ENCODE results near the gene SDK1. TPM values are rescaled to one million over a fixed set of nuclear protein-coding genes. Genes with fewer than 3 reads are reported as not detected.

SDK1 gene
- total and polyA plus RNA-seq, 2 of the 8 experiments (the other 6 are each of a cell fraction or from before 2014, with no cell fraction given) = 3.3 to 7.2 TPM

DNA sequence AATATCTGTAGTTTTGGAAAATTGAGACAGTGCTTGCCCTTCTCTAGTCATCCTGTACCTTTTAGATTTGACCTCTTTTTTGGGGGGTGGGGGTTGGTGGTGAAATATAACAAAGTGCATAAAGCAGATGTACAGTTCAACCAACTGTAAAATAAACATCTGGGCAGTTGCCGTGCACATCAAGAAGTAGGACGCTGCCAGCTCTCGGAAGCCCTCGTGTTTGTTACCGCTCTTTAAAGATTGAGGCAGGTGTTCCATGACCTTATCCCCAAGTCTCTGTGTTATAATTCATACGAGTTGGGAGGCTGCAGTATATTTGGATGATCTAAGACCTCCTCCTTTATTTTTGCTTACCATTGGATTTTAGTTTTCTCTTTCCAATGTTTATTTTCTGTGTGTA is 55.1 kb downstream of the SDK1 start (continued):
- TF ChIP-seq, protein P1, sequence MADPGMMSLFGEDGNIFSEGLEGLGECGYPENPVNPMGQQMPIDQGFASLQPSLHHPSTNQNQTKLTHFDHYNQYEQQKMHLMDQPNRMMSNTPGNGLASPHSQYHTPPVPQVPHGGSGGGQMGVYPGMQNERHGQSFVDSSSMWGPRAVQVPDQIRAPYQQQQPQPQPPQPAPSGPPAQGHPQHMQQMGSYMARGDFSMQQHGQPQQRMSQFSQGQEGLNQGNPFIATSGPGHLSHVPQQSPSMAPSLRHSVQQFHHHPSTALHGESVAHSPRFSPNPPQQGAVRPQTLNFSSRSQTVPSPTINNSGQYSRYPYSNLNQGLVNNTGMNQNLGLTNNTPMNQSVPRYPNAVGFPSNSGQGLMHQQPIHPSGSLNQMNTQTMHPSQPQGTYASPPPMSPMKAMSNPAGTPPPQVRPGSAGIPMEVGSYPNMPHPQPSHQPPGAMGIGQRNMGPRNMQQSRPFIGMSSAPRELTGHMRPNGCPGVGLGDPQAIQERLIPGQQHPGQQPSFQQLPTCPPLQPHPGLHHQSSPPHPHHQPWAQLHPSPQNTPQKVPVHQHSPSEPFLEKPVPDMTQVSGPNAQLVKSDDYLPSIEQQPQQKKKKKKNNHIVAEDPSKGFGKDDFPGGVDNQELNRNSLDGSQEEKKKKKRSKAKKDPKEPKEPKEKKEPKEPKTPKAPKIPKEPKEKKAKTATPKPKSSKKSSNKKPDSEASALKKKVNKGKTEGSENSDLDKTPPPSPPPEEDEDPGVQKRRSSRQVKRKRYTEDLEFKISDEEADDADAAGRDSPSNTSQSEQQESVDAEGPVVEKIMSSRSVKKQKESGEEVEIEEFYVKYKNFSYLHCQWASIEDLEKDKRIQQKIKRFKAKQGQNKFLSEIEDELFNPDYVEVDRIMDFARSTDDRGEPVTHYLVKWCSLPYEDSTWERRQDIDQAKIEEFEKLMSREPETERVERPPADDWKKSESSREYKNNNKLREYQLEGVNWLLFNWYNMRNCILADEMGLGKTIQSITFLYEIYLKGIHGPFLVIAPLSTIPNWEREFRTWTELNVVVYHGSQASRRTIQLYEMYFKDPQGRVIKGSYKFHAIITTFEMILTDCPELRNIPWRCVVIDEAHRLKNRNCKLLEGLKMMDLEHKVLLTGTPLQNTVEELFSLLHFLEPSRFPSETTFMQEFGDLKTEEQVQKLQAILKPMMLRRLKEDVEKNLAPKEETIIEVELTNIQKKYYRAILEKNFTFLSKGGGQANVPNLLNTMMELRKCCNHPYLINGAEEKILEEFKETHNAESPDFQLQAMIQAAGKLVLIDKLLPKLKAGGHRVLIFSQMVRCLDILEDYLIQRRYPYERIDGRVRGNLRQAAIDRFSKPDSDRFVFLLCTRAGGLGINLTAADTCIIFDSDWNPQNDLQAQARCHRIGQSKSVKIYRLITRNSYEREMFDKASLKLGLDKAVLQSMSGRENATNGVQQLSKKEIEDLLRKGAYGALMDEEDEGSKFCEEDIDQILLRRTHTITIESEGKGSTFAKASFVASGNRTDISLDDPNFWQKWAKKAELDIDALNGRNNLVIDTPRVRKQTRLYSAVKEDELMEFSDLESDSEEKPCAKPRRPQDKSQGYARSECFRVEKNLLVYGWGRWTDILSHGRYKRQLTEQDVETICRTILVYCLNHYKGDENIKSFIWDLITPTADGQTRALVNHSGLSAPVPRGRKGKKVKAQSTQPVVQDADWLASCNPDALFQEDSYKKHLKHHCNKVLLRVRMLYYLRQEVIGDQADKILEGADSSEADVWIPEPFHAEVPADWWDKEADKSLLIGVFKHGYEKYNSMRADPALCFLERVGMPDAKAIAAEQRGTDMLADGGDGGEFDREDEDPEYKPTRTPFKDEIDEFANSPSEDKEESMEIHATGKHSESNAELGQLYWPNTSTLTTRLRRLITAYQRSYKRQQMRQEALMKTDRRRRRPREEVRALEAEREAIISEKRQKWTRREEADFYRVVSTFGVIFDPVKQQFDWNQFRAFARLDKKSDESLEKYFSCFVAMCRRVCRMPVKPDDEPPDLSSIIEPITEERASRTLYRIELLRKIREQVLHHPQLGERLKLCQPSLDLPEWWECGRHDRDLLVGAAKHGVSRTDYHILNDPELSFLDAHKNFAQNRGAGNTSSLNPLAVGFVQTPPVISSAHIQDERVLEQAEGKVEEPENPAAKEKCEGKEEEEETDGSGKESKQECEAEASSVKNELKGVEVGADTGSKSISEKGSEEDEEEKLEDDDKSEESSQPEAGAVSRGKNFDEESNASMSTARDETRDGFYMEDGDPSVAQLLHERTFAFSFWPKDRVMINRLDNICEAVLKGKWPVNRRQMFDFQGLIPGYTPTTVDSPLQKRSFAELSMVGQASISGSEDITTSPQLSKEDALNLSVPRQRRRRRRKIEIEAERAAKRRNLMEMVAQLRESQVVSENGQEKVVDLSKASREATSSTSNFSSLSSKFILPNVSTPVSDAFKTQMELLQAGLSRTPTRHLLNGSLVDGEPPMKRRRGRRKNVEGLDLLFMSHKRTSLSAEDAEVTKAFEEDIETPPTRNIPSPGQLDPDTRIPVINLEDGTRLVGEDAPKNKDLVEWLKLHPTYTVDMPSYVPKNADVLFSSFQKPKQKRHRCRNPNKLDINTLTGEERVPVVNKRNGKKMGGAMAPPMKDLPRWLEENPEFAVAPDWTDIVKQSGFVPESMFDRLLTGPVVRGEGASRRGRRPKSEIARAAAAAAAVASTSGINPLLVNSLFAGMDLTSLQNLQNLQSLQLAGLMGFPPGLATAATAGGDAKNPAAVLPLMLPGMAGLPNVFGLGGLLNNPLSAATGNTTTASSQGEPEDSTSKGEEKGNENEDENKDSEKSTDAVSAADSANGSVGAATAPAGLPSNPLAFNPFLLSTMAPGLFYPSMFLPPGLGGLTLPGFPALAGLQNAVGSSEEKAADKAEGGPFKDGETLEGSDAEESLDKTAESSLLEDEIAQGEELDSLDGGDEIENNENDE (IDR thresholded peaks at IDR 0.05; ENCODE audit: insufficient replicate concordance, low read length) = no peak
- no peak for TF ChIP-seq TEAD4 (IDR thresholded peaks at IDR 0.05; ENCODE audit: low read depth, low read length)
- no peak for TF ChIP-seq SIX5 (IDR thresholded peaks at IDR 0.05; ENCODE audit: low read depth, low read length)
- no peak for TF ChIP-seq CHD2 (IDR thresholded peaks at IDR 0.05; ENCODE audit: low read length)
- TF ChIP-seq, protein P2, sequence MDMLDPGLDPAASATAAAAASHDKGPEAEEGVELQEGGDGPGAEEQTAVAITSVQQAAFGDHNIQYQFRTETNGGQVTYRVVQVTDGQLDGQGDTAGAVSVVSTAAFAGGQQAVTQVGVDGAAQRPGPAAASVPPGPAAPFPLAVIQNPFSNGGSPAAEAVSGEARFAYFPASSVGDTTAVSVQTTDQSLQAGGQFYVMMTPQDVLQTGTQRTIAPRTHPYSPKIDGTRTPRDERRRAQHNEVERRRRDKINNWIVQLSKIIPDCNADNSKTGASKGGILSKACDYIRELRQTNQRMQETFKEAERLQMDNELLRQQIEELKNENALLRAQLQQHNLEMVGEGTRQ (IDR thresholded peaks at IDR 0.05; ENCODE audit: low read length) = no peak
- no peak for TF ChIP-seq EP300 (IDR thresholded peaks at IDR 0.05; ENCODE audit: borderline replicate concordance in 1 of 2, low read depth in 2 of 2, low read length in 2 of 2)
- TF ChIP-seq SAP30 (IDR thresholded peaks at IDR 0.05; ENCODE audit: insufficient read depth, insufficient replicate concordance, low read length) = no peak
- TF ChIP-seq HDAC6 (IDR thresholded peaks at IDR 0.05; ENCODE audit: low read depth, low read length) = no peak
- TF ChIP-seq CBX5 (IDR thresholded peaks at IDR 0.05; ENCODE audit: low read depth, low read length) = no peak
- TF ChIP-seq YY1 (IDR thresholded peaks at IDR 0.05; ENCODE audit: low read depth, low read length) = no peak
- no peak for TF ChIP-seq ZNF274 (IDR thresholded peaks at IDR 0.05; ENCODE audit: borderline replicate concordance, extremely low read depth, low read length)
